GM18498 (cell line): ENCODE data around the gene TRMU.
"Not testable (repeated sequence)": the region's sequence is repeated elsewhere in the genome, so short reads cannot be mapped to it uniquely, and the experiment has no call there.

Experiments
- ATAC-seq: cut with Tn5 transposase; IDR thresholded peaks from one replicate; pipeline ENCODE4 v1.9.1; 2021; ENCODE audit warnings: mild to moderate bottlenecking, moderate library complexity; ENCODE audit not compliant: unreplicated experiment

Gene TRMU

GRCh38 chr22:46299101-46299500, 36.4 kb upstream of the TRMU start:
- ATAC-seq, result no peak

DNA sequence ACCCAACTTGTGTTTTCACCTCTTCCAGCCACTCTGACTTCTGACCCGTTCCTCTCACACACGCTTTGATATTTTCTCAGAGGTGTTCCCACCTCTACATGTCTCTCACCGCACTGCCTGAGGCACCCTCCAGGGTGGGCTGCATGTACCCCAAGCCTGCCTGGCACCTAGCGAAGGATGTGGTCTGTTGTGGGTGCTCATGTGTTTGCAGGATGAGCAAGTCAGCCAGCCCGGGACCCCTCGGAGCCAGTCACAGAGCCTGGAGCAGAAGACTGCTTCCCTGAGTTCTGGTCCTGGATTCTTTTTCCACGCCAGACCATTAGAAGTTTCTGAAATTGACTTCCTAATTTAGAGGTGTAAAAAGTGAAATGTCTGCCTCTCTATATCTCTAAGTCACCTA, 35.0 kb upstream of the TRMU start:
- ATAC-seq, result no peak

DNA sequence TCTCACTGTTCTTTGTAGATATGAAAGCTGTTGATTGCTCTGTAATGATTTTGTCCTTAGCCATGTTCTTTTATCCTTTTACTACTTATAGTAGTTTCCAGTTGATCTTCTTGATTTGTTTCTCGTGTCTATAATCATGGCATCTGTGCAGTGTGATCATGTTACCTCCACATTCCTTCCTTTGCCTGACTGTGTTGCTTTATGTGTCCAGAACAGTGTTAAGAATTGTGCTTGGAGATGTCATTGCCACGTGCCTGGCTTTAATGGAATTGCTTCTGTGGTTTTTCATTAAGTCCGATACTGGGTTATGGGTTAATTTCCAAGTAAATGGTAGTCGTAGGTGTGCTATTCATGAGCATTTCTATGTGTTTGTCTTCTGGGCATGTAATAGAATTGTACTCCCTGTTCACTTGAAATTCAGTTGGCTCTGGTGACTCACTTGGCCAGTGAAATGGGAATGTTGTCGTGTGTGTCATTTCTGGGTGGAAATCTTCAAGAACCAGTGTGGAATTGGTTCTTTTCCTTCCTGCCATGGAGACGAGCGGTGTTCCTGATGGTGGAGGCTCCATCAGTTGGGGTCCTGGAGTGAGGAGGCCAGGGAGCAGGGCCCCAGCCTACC, 32.1 kb upstream of the TRMU start:
- ATAC-seq, result no peak

GRCh38 chr22:46308283-46308988, 27.1 kb upstream of the TRMU start:
- no peak for ATAC-seq

- ATAC-seq, result no peak
Observed at GRCh38 chr22:46309526-46310085, 25.9 kb upstream of the TRMU start.

DNA sequence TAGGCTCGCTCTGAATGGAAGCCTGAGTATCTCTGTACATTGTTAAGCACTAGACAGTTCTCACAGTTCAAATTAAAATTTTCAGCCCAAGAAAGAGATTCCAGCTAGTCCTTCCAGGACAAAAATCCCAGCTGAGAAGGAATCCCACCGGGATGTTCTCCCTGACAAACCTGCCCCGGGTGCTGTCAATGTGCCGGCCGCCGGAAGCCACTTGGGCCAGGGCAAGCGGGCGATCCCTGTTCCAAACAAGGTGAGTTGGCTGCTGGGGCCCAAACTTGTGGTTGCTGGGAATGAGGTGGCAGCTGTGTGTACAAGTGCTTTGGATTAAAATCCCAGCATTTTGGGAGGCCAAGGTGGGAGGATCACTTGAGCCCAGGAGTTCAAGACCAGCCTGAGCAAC, 23.5 kb upstream of the TRMU start:
- no peak for ATAC-seq

- ATAC-seq, result not testable (repeated sequence)
Observed at GRCh38 chr22:46312848-46313247, 22.7 kb upstream of the TRMU start.

GRCh38 chr22:46315976-46316375, 19.5 kb upstream of the TRMU start:
- ATAC-seq, result no peak

- ATAC-seq, result no peak
Observed at GRCh38 chr22:46317646-46318045, 17.9 kb upstream of the TRMU start.

DNA sequence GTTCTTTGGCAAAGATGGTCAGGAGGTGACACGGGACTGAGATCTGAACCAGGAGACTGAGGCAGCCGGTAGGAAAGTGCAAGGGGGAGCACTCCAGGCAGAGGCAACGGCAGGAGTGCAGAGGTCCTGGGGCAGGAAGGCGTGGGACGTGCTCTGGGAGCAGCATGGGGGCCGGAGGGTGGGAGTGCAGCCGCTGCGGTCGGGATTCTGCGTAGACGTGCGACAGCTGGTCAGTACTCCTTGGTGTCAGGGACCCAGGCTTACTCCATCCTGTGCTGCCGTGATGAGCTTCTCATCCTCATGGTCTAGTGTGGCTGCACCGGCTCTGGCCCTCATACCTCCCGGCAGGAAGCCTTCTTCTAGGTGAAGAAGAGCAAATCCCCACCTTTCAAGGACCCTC, 16.9 kb upstream of the TRMU start:
- ATAC-seq, result no peak

DNA sequence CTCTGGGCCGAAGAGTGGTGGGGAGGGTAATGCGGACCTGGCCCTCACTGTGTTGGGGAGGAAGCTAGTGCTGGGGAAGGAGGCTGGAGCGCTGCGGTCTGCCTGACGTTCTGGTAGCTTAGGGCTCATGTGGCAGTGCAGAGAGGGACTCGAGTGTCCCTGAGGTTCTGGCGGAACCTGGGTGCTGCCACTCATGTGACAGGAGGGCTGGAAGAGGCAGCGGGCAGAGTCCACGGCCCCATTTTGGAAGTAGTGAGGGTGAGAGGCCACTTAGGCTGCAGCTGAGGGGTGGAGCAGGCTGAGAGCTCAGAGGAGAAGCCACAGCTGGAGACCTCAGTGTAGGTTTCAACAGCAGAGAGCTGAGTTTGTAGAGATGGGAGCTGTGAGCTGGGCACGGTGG, 16.2 kb upstream of the TRMU start:
- no peak for ATAC-seq

DNA sequence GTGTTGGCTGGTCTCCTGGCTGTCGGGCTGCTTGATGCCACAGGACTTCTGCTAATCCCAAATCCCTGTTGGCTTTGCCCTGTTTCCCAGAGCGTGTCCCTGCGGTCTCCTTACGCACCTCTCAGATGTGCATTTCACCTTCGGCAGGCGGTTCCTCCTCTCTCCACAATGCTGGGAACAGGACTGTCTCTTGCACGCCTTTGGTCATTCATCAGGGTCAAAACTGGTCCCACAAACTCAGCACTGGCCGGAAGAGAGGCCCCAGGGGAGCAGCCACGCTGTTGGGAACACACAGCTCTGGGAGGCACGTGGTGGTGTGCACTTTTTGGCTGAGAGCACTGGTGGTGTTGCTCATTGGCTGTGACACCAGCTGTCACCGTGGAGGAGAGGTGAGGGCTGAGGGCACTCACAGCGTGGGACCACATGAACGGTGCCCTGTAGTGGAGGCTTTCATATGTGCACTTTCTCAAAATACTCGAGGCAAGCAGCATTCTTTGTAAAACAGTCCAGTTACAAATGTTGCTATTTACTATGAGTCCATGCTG, 15.3 kb upstream of the TRMU start:
- no peak for ATAC-seq

GRCh38 chr22:46320716-46321386, 14.7 kb upstream of the TRMU start:
- ATAC-seq, result no peak

GRCh38 chr22:46322711-46323110, 12.8 kb upstream of the TRMU start:
- no peak for ATAC-seq

DNA sequence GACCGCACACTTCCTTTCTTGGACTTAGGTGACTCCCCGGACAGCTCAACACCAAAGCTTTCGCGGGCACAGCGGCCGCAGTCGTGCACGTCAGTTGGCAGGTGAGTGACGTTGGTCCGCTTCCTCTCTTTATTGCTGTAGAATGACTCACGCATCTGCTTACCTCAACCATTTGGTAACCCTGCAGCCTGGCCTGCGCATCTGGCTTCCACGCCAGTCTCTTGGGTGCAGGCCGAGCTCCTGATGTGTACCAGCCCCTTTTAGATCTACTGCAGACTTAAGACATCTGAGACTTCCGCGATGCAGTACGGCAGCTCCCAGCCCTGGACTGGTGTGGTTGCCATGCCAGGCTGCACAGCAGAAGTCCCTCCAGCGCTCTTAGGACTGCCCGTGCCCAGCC, 12.4 kb upstream of the TRMU start:
- no peak for ATAC-seq

DNA sequence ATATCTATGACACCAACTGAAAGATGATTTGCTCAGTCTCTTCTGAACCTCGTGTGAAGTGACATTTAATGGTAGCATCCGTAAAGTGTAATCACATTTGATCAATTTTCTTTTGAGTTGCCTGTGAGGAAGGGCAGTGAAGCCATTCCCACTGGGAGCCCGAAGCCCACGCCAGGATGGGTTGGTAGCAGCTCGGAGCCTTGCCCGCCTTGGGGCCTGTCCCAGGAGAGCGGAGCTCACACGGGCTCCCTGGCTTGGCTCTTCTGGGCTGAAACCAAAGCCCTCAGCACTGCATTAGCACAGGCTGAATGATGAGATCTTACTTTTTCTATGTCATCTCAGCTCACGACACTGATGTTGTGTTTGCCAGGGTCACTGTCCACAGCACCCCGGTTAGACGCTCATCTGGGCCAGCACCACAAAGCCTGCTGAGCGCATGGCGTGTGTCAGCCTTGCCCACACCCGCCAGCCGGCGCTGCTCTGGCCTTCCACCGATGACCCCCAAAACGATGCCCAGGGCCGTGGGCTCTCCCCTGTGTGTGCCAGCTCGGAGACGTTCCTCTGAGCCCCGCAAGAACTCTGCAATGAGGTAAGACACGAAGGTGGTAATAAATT, 9.3 kb upstream of the TRMU start:
- ATAC-seq, result no peak

- ATAC-seq, result no peak
Observed at GRCh38 chr22:46327691-46328465, 7.6 kb upstream of the TRMU start.

GRCh38 chr22:46328797-46329196, 6.7 kb upstream of the TRMU start:
- no peak for ATAC-seq

DNA sequence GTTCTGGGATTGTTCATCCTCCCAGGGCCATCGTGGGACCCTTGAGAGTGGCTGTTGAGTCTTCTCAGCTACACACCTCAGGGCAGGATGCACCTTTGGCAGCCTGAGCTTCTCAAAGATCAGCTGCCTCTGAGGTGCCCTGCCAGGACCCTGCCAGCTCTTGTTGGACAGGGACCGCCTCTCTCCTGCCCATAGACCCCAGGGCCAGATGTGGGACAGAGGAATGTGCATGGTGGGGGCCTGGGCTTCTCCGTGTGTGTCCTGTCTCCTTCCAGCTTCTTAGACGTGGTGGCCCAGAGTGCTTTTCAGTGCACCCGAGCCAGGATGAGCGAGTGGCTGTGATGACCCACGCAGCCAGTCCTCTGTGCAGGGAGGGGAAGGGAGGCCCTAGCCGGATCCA, 5.9 kb upstream of the TRMU start:
- ATAC-seq, result no peak

DNA sequence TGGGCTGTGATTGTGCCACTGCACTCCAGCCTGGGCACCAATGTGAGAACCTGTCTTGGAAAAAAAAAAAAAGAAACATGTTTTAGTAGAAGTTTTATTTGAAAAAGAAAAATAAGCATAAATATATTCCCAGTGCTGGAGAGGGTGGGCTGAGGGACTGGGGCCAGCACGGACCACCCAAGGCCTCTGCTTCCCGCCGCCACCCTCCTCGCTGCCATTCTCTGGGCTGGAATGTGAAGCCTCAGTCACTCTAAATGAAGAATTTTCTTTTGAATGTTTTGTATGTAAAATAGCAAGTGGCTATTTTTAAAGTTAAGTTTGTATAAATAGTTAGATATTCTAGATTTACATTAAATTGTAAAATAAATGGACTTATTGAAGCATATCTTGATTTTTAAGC, 5.1 kb upstream of the TRMU start:
- ATAC-seq, result no peak

DNA sequence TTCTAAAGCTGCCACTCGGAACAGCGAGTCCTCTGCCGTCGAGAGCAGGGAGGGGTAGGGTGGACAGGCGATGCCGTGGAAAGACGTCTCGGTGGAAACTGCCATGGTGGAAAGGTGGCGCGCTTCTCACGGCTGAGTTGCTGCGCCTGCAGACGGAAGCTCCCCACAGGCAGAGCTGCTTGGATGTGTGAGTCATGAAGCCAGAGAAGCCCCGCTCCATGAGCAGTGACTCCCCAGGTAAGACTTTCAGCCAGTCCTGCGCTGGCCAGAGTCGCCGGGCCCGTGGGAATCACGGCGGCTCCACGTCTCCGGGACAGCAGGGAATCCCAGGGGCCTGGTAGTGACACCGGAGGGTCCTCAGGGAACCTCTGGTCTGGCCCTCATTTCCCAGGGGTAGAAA, 4.0 kb upstream of the TRMU start:
- ATAC-seq, result no peak
